K562 (cell line): ENCODE results near the gene VIT. TPM values are rescaled to one million over a fixed set of nuclear protein-coding genes. Genes with fewer than 3 reads are reported as not detected.

Source experiments
- ATAC-seq: fragments of 200-7000 bp; cut with Tn5 transposase; 3 replicates; pipeline ENCODE4 v1.9.1; 2020; ENCODE audit warnings: moderate library complexity
- BruUV-seq: library from RNA; stranded (reverse); fragments of 400-500 nt; replicated peaks from 2 replicates; lab custom pipeline; 2021; lab: Mats Ljungman, UMichigan
- CTCF ChIA-PET: fragments of 300-600 bp; formaldehyde crosslinking; extraction: SDS; loops from one replicate; lab custom pipeline; 2021; ENCODE audit warnings: low intra/inter-chr PET ratio; lab: Yijun Ruan, JAX
- POLR2A ChIA-PET: fragments of 300-600, 350-650 bp; sonication (Branson Sonifier 250); formaldehyde crosslinking; extraction: SDS; loops from one replicate; lab custom pipeline; 2021; ENCODE audit warnings: antibody characterized with exemption, inconsistent platforms; lab: Yijun Ruan, JAX
- DNase-seq, 4 experiments: peaks; one replicate each; pipeline versions ENCODE4 v3.0.0 to v3.0.0-alpha.2; 2011 to 2018; ENCODE audit warnings: low spot score in 3 of 4, mixed read lengths in 3 of 4; ENCODE audit errors: extremely low read depth in 1 of 4
- FAIRE-seq: peaks from 2 replicates; lab custom pipeline; 2011; peaks lifted over from hg19 to GRCh38; lab: Jason Lieb, UNC
- H2AFZ ChIP-seq: 2 replicates; pipeline ENCODE4 v1.6.0; 2011; ENCODE audit warnings: low read depth, low read length, control low read depth, inconsistent platforms
- H3K27ac ChIP-seq: fragments of 200-600 bp; 3 replicates; pipeline ENCODE4 v1.8.0; 2011; ENCODE audit warnings: low read depth, mild to moderate bottlenecking, control low read depth, inconsistent platforms, low read length, moderate library complexity, mixed read lengths; ENCODE audit errors: extremely low read depth
- H3K27me3 ChIP-seq, 2 experiments: fragments of 300-600 bp in 1 of 2; 2 replicates in 1 of 2; 3 replicates in 1 of 2; pipeline versions ENCODE4 v1.6.0 to v1.8.0; 2011; ENCODE audit warnings: inconsistent platforms in 2 of 2, low read length in 2 of 2, mild to moderate bottlenecking in 1 of 2, mixed read lengths in 1 of 2, moderate library complexity in 1 of 2; ENCODE audit not compliant: control insufficient read depth in 2 of 2, insufficient read depth in 2 of 2
- H3K36me3 ChIP-seq: fragments of 300-600 bp; 3 replicates; pipeline ENCODE4 v1.8.0; 2011; ENCODE audit warnings: mild to moderate bottlenecking, low read length, inconsistent platforms; ENCODE audit not compliant: control insufficient read depth, insufficient read depth
- H3K4me1 ChIP-seq, 2 experiments: fragments of 200-600 bp in 1 of 2; replicated peaks in 1 of 2; 2 replicates in 1 of 2; 3 replicates in 1 of 2; pipeline versions ENCODE4 v1.5.1 to v1.8.0; 2011; ENCODE audit warnings: inconsistent platforms in 2 of 2, low read length in 2 of 2, mild to moderate bottlenecking in 1 of 2, mixed read lengths in 1 of 2, moderate library complexity in 1 of 2; ENCODE audit not compliant: control insufficient read depth in 2 of 2, insufficient read depth in 2 of 2
- H3K4me2 ChIP-seq: 2 replicates; pipeline ENCODE4 v1.6.1; 2011; ENCODE audit warnings: low read length, control low read depth, inconsistent platforms, mixed read lengths; ENCODE audit not compliant: insufficient read depth
- H3K4me3 ChIP-seq: fragments of 200-600 bp; sonication (generic), shearing (Covaris generic); 2 replicates; pipeline ENCODE4 v1.5.1; 2016; ENCODE audit warnings: control low read depth, inconsistent platforms
- H3K79me2 ChIP-seq: fragments of 200-600 bp; 3 replicates; pipeline ENCODE4 v1.8.0; 2011; ENCODE audit warnings: low read length, inconsistent platforms; ENCODE audit not compliant: control insufficient read depth, insufficient read depth
- H3K9ac ChIP-seq, 2 experiments: 2 replicates each; pipeline versions ENCODE4 v1.6.0 to v1.6.1; 2011; ENCODE audit warnings: low read depth in 2 of 2, low read length in 2 of 2, control low read depth in 1 of 2, inconsistent platforms in 1 of 2, mild to moderate bottlenecking in 1 of 2, mixed read lengths in 1 of 2; ENCODE audit not compliant: insufficient read depth in 1 of 2
- H3K9me1 ChIP-seq: one replicate; pipeline ENCODE4 v1.6.0; 2011; ENCODE audit warnings: inconsistent platforms, mild to moderate bottlenecking, low read length, moderate library complexity; ENCODE audit not compliant: control insufficient read depth, insufficient read depth
- H3K9me3 ChIP-seq: replicated peaks from 2 replicates; pipeline ENCODE4 v1.5.1; 2011; ENCODE audit warnings: low read depth, low read length, inconsistent platforms; ENCODE audit not compliant: control insufficient read depth, insufficient read depth
- H4K20me1 ChIP-seq: replicated peaks from 2 replicates; pipeline ENCODE4 v1.6.1; 2011; ENCODE audit warnings: low read length, inconsistent platforms, mixed read lengths; ENCODE audit not compliant: control insufficient read depth, insufficient read depth
- CEBPB ChIP-seq: fragments of 450-650 bp; IDR thresholded peaks from 2 replicates; pipeline ENCODE4 v1.6.1; 2016; ENCODE audit warnings: missing genetic modification characterization, missing compliant biosample characterization
- FOS ChIP-seq: IDR thresholded peaks from 3 replicates; pipeline ENCODE4 v1.6.1; 2011; ENCODE audit not compliant: insufficient read length; ENCODE audit errors: extremely low read depth
- NCOA4 ChIP-seq: fragments of 450-650 bp; IDR thresholded peaks from 2 replicates; pipeline ENCODE4 v1.6.1; 2018; ENCODE audit warnings: mild to moderate bottlenecking; ENCODE audit not compliant: partially characterized antibody
- WGBS: fragments of 100-300 bp; shearing (Covaris generic); methylation state at CpG from one replicate; pipeline ENCODE4 v1.1.6; 2016; ENCODE audit warnings: low coverage, mixed read lengths; ENCODE audit not compliant: insufficient coverage; ENCODE audit errors: missing lambda C conversion rate; 5-methylcytosine and 5-hydroxymethylcytosine counted together
- in situ Hi-C: fragments of 300-500 bp; cut with MboI; formaldehyde crosslinking; loops from 4 replicates; pipeline ENCODE4 v1.15.0; 2018; ENCODE audit warnings: inconsistent platforms, mixed read lengths
- intact Hi-C: fragments of 100-400 bp; cut with micrococcal nuclease; formaldehyde crosslinking; loops from 2 replicates; pipeline ENCODE4 v1.14.2; 2022
- polyA plus RNA-seq, 8 experiments: library from polyadenylated mRNA; depleted of rRNA in 4 of 8; stranded (reverse) in 5 of 8; unstranded in 3 of 8; fragments of >200 nt; fragmentation: Nextera tagmentation in 2 of 8; fragmentation: Illumina TruSeq in 1 of 8; extraction: Ambion mirVana in 2 of 8; extraction: Trizol in 1 of 8; gene quantifications; 2 replicates each; pipeline versions ENCODE4 v1.2.1 to v1.2.3, GENCODE V29; 2011 to 2014; ENCODE audit warnings: inconsistent platforms in 1 of 8, missing spikeins in 1 of 8
- total RNA-seq, 7 experiments: library from RNA; depleted of rRNA in 6 of 7; stranded (reverse); fragments of >200 nt in 6 of 7; fragmentation: Illumina TruSeq in 2 of 7; extraction: Trizol in 2 of 7; gene quantifications; 2 replicates each; pipeline versions ENCODE4 v1.2.1 to v1.2.3, GENCODE V29; 2011 to 2021; ENCODE audit warnings: low replicate concordance in 1 of 7
- TF ChIP-seq, protein P1 (sequence below), 2 experiments: fragments of 450-650 bp; IDR thresholded peaks; 2 replicates each; pipeline ENCODE4 v1.6.1; 2016; ENCODE audit warnings: mild to moderate bottlenecking in 2 of 2, borderline replicate concordance in 1 of 2, low read depth in 1 of 2, moderate library complexity in 1 of 2

VIT gene
- total and polyA plus RNA-seq, 9 of the 15 experiments (the other 6 are each of a cell fraction or from before 2014, with no cell fraction given), result not detected

DNA sequence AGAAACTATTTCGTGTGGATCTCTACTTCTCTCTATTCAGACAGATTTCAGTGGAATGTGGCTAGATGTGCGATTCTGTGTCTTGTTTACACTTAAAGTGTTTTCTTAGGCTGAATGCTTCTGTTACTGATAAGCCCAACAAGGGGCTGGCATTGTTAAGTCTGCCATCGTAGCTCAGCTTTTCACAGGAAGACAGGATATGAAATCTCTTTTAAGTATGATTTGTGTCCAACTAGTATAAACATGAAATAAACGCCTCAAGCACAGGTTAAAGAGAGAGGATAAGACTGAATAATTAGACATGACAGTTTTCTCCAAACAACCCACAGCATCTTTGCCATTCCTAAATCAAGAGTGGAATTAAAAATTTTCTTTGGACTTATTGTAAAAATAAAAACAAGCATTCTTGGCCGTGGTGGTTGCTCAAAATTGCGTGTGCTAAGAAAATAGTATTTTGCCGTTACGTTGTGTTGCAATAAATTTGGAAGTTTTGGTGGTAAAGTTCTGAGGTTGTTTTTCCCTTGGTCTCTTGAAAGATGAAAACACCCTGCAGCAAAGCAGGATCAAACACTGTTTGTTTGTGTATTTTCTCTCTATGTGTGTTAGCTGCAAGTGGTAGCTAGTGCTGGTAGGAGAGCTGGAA is 1.0 kb downstream of the VIT start:
- Histone ChIP-seq H2AFZ (no peak overlapping the region), H3K9me1 (no peaks in the 10 kb centered on the region), H3K4me3 (no peak overlapping the region), H3K27me3 (no peaks in the 10 kb centered on the region; a peak in 1 of 5 replicates), H3K9me3 (no peaks in the 10 kb centered on the region), H3K79me2 (no peaks in the 10 kb centered on the region), H3K4me2 (no peak overlapping the region), H3K9ac (no peak overlapping the region), H3K36me3 (no peaks in the 10 kb centered on the region), H3K4me1 (peaks cover 0 to 4% of the 10 kb centered on the region in 2 experiments; a peak in 1 of 5 replicates), H3K27ac (no peak overlapping the region), H4K20me1 (no peaks in the 10 kb centered on the region)
- POLR2A ChIA-PET, result no interaction called here
- FAIRE-seq (no peak), DNase-seq (no peak), ATAC-seq (no peak)
- intact Hi-C loops, result no loop called here
- no TSS peak for BruUV-seq
- WGBS, result 3% methylated on average over 8 of the region's 8 CpGs
- CTCF ChIA-PET, result no interaction called here
- no peak for TF ChIP-seq FOS
- in situ Hi-C loops, result no loop called here

DNA sequence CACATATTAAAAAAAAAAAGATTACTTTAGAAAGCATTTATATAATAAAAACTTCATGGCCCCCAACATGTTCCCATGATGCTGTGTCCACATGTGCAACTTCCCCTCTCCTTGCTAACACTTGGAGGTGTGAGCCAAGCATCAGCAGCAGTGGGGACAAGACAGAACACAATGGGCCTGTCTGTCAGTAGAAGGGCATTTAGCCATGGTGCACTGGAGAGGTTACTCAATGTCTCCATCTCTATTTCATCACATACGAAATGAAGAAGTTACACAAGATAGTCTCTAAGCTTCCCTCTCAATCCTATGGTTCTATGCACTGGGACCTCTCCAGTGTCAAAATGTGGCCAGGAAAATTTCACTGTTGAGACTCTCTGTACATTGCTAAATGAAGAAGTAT is 2.5 kb downstream of the VIT start:
- CTCF ChIA-PET, result no interaction called here
- Histone ChIP-seq H3K4me2 (no peak overlapping the region), H3K79me2 (no peaks in the 10 kb centered on the region), H4K20me1 (no peaks in the 10 kb centered on the region), H3K4me3 (no peak overlapping the region), H3K9me1 (no peaks in the 10 kb centered on the region), H3K9ac (no peak overlapping the region), H3K4me1 (no peaks in the 10 kb centered on the region; a peak in 1 of 5 replicates), H3K27ac (no peak overlapping the region), H3K27me3 (no peaks in the 10 kb centered on the region; a peak in 3 of 5 replicates), H3K36me3 (no peaks in the 10 kb centered on the region), H2AFZ (no peak overlapping the region), H3K9me3 (no peaks in the 10 kb centered on the region)
- no peak for FAIRE-seq
- in situ Hi-C loops, result no loop called here
- POLR2A ChIA-PET, result no interaction called here
- TF ChIP-seq NCOA4 (no peak), CEBPB (tag) (0 out of 2 replicates have a peak, but pooled peaks have one; percentile 7)
- TF ChIP-seq, protein P1, sequence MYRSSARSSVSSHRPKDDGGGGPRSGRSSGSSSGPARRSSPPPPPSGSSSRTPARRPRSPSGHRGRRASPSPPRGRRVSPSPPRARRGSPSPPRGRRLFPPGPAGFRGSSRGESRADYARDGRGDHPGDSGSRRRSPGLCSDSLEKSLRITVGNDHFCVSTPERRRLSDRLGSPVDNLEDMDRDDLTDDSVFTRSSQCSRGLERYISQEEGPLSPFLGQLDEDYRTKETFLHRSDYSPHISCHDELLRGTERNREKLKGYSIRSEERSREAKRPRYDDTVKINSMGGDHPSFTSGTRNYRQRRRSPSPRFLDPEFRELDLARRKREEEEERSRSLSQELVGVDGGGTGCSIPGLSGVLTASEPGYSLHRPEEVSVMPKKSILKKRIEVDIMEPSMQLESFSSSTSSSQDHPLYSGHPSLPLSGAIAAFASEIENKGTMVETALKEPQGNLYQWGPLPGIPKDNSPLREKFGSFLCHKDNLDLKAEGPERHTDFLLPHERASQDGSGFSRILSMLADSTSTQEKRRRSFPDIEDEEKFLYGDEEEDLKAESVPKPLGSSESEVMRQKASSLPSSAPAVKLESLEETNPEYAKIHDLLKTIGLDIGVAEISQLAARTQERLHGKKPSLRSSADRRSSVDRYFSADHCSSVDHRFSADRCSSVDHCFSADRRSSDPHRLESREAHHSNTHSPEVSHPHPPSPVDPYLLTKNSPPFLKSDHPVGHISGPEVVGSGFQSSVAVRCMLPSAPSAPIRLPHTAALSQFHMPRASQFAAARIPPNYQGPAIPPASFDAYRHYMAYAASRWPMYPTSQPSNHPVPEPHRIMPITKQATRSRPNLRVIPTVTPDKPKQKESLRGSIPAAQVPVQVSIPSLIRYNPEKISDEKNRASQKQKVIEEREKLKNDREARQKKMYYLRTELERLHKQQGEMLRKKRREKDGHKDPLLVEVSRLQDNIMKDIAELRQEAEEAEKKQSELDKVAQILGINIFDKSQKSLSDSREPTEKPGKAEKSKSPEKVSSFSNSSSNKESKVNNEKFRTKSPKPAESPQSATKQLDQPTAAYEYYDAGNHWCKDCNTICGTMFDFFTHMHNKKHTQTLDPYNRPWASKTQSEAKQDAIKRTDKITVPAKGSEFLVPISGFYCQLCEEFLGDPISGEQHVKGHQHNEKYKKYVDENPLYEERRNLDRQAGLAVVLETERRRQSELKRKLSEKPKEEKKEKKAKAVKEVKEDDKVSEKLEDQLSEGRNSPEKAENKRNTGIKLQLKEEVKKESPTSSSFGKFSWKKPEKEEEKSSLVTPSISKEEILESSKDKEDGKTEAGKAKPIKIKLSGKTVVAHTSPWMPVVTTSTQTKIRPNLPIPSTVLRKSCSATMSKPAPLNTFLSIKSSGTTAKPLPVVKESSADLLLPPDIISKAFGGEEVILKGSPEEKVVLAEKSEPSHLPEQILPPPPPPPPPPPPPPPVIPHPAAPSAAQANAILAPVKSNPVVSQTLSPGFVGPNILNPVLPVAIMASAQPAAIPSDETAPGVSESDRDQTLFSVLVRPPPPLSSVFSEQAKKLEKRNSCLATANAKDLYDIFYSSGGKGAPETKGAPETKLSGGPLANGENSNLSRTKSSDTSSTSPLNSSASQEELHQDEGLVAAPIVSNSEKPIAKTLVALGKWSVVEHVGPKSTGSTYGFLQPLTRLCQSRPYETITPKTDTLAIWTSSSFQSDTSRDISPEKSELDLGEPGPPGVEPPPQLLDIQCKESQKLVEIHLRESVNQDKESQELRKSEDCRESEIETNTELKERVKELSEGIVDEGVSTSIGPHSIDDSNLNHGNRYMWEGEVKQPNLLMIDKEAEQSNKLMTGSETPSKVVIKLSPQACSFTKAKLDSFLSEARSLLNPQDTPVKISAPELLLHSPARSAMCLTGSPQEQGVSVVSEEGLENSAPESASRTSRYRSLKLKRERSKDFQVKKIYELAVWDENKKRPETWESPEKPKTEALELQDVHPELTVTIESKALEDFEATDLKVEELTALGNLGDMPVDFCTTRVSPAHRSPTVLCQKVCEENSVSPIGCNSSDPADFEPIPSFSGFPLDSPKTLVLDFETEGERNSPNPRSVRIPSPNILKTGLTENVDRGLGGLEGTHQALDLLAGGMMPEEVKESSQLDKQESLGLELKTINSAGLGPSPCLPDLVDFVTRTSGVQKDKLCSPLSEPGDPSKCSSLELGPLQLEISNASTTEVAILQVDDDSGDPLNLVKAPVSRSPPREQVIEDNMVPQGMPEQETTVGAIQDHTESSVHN (IDR thresholded peaks at IDR 0.05; ENCODE audit: borderline replicate concordance in 1 of 2, low read depth in 1 of 2), result no peak
- no peak for ATAC-seq
- intact Hi-C loops, result no loop called here
- 14% methylated on average over 1 of the region's 1 CpG for WGBS
- BruUV-seq, result no TSS peak
- no peak for DNase-seq
